IMR-90 (cell line): ENCODE measurements around the gene CARD19. TPM values are rescaled to one million over a fixed set of nuclear protein-coding genes. Genes with fewer than 3 reads are reported as not detected.

Source experiments
- ATAC-seq: fragments of 200-7000 bp; cut with Tn5 transposase; 2 replicates; pipeline ENCODE4 v1.9.1; 2020; ENCODE audit warnings: low read depth, mild to moderate bottlenecking, moderate library complexity
- BruUV-seq: library from RNA; stranded (reverse); fragments of 400-500 nt; replicated peaks from 2 replicates; lab custom pipeline; 2021; lab: Mats Ljungman, UMichigan
- CTCF ChIA-PET: fragments of 300-600 bp; formaldehyde crosslinking; extraction: SDS; loops from one replicate; lab custom pipeline; 2021; ENCODE audit warnings: antibody characterized with exemption; lab: Yijun Ruan, JAX
- POLR2A ChIA-PET: fragments of 300-600 bp; sonication (Branson Sonifier 250); formaldehyde crosslinking; loops from one replicate; lab custom pipeline; 2022; ENCODE audit warnings: antibody characterized with exemption; ENCODE audit not compliant: unreplicated experiment; lab: Charles Lee
- DNase-seq: peaks from one replicate; pipeline ENCODE4 v3.0.0; 2013
- H2AFZ ChIP-seq: replicated peaks from 2 replicates; pipeline ENCODE3; 2013; ENCODE audit warnings: low read length, mild to moderate bottlenecking; ENCODE audit not compliant: poor library complexity
- H2AK5ac ChIP-seq: 2 replicates; pipeline ENCODE4 v1.6.1; 2013; ENCODE audit warnings: low read depth, low read length, inconsistent platforms
- H2AK9ac ChIP-seq: replicated peaks from 2 replicates; pipeline ENCODE3; 2013; ENCODE audit warnings: mild to moderate bottlenecking, low read depth, low read length, moderate library complexity; ENCODE audit not compliant: poor library complexity
- H2BK120ac ChIP-seq: 2 replicates; pipeline ENCODE4 v1.6.1; 2013; ENCODE audit warnings: low read depth, low read length, inconsistent platforms
- H2BK15ac ChIP-seq: 3 replicates; pipeline ENCODE4 v1.6.1; 2013; ENCODE audit warnings: low read depth, low read length, inconsistent platforms
- H2BK20ac ChIP-seq: 2 replicates; pipeline ENCODE4 v1.6.1; 2013; ENCODE audit warnings: low read depth, mild to moderate bottlenecking, inconsistent platforms, low read length, moderate library complexity
- H2BK5ac ChIP-seq: 2 replicates; pipeline ENCODE4 v1.6.1; 2013; ENCODE audit warnings: mild to moderate bottlenecking, low read depth, low read length, inconsistent platforms; ENCODE audit not compliant: poor library complexity, severe bottlenecking
- H3K14ac ChIP-seq: replicated peaks from 2 replicates; pipeline ENCODE4 v1.6.1; 2013; ENCODE audit warnings: low read depth, low read length, inconsistent platforms
- H3K18ac ChIP-seq: 2 replicates; pipeline ENCODE4 v1.6.1; 2013; ENCODE audit warnings: low read depth, low read length, control low read depth
- H3K23ac ChIP-seq: 2 replicates; pipeline ENCODE4 v1.6.1; 2013; ENCODE audit warnings: low read depth, low read length, inconsistent platforms
- H3K27ac ChIP-seq: 2 replicates; pipeline ENCODE4 v1.5.1; 2013; ENCODE audit warnings: mild to moderate bottlenecking, control low read depth, low read length; ENCODE audit not compliant: insufficient read depth
- H3K27me3 ChIP-seq: 2 replicates; pipeline ENCODE4 v1.6.1; 2013; ENCODE audit warnings: low read length; ENCODE audit not compliant: control insufficient read depth, insufficient read depth
- H3K36me3 ChIP-seq: 2 replicates; pipeline ENCODE4 v1.6.1; 2013; ENCODE audit warnings: low read length, mixed read lengths; ENCODE audit not compliant: control insufficient read depth, insufficient read depth
- H3K4ac ChIP-seq: 2 replicates; pipeline ENCODE4 v1.6.1; 2013; ENCODE audit warnings: low read depth, low read length, inconsistent platforms
- H3K4me1 ChIP-seq: 2 replicates; pipeline ENCODE4 v1.6.1; 2013; ENCODE audit warnings: low read length, mixed read lengths; ENCODE audit not compliant: control insufficient read depth, insufficient read depth
- H3K4me2 ChIP-seq: 2 replicates; pipeline ENCODE4 v1.6.1; 2013; ENCODE audit warnings: low read depth, mild to moderate bottlenecking, control low read depth, low read length, moderate library complexity
- H3K4me3 ChIP-seq: 2 replicates; pipeline ENCODE4 v1.5.1; 2013; ENCODE audit warnings: low read depth, mild to moderate bottlenecking, control low read depth, low read length, moderate library complexity; ENCODE audit not compliant: insufficient read depth
- H3K56ac ChIP-seq: 2 replicates; pipeline ENCODE4 v1.6.1; 2013; ENCODE audit warnings: low read length, inconsistent platforms; ENCODE audit not compliant: insufficient read depth; ENCODE audit errors: extremely low read depth
- H3K79me1 ChIP-seq, 2 experiments: 2 replicates each; pipeline ENCODE4 v1.6.1; 2013; ENCODE audit warnings: low read length in 2 of 2, inconsistent platforms in 1 of 2, low read depth in 1 of 2
- H3K9ac ChIP-seq: 2 replicates; pipeline ENCODE4 v1.6.1; 2013; ENCODE audit warnings: low read depth, low read length, control low read depth
- H3K9me1 ChIP-seq: 2 replicates; pipeline ENCODE4 v1.6.1; 2013; ENCODE audit warnings: low read length, inconsistent platforms; ENCODE audit not compliant: insufficient read depth
- H3K9me3 ChIP-seq: 2 replicates; pipeline ENCODE4 v1.6.1; 2013; ENCODE audit warnings: low read length; ENCODE audit not compliant: control insufficient read depth, insufficient read depth
- H4K20me1 ChIP-seq: 2 replicates; pipeline ENCODE4 v1.6.1; 2013; ENCODE audit warnings: low read length, inconsistent platforms; ENCODE audit not compliant: insufficient read depth
- H4K5ac ChIP-seq: 2 replicates; pipeline ENCODE4 v1.6.1; 2013; ENCODE audit warnings: mild to moderate bottlenecking, low read depth, low read length, control low read depth
- H4K8ac ChIP-seq, 2 experiments: 2 replicates each; pipeline ENCODE4 v1.6.1; 2013; ENCODE audit warnings: low read depth in 2 of 2, low read length in 2 of 2, control low read depth in 1 of 2, inconsistent platforms in 1 of 2
- H4K91ac ChIP-seq: 2 replicates; pipeline ENCODE4 v1.6.1; 2013; ENCODE audit warnings: low read depth, low read length, inconsistent platforms; ENCODE audit not compliant: insufficient read depth
- BHLHE40 ChIP-seq: fragments of 150-350 bp; IDR thresholded peaks from 2 replicates; pipeline ENCODE4 v1.6.1; 2016; ENCODE audit warnings: mild to moderate bottlenecking, low read depth, low read length
- CHD1 ChIP-seq: IDR thresholded peaks from 2 replicates; pipeline ENCODE4 v1.6.1; 2012; ENCODE audit warnings: low read depth, low read length, improper control_type of control experiment
- FOS ChIP-seq: fragments of 150-350 bp; IDR thresholded peaks from 2 replicates; pipeline ENCODE4 v1.6.1; 2016; ENCODE audit warnings: low read depth, low read length
- MAFK ChIP-seq: IDR thresholded peaks from 2 replicates; pipeline ENCODE4 v1.6.1; 2012; ENCODE audit warnings: low read depth, low read length, improper control_type of control experiment
- MAZ ChIP-seq: IDR thresholded peaks from 2 replicates; pipeline ENCODE4 v1.6.1; 2012; ENCODE audit warnings: low read depth, mild to moderate bottlenecking, low read length, improper control_type of control experiment, moderate library complexity, borderline replicate concordance
- MXI1 ChIP-seq: IDR thresholded peaks from 2 replicates; pipeline ENCODE4 v1.6.1; 2012; ENCODE audit warnings: low read depth, mild to moderate bottlenecking, low read length, moderate library complexity, borderline replicate concordance
- POLR2A ChIP-seq: IDR thresholded peaks from 2 replicates; pipeline ENCODE4 v1.6.1; 2012; ENCODE audit warnings: mild to moderate bottlenecking, low read depth, low read length
- RAD21 ChIP-seq: IDR thresholded peaks from 2 replicates; pipeline ENCODE4 v1.6.1; 2012; ENCODE audit warnings: low read length, improper control_type of control experiment
- RCOR1 ChIP-seq: IDR thresholded peaks from 2 replicates; pipeline ENCODE4 v1.6.1; 2012; ENCODE audit warnings: mild to moderate bottlenecking, low read length, improper control_type of control experiment; ENCODE audit not compliant: insufficient replicate concordance
- SMC3 ChIP-seq: fragments of 150-350 bp; IDR thresholded peaks from 2 replicates; pipeline ENCODE4 v1.6.1; 2016; ENCODE audit warnings: low read depth, mild to moderate bottlenecking, antibody characterized with exemption, low read length, moderate library complexity
- USF2 ChIP-seq: fragments of 150-350 bp; IDR thresholded peaks from 2 replicates; pipeline ENCODE4 v1.6.1; 2017; ENCODE audit warnings: mild to moderate bottlenecking, antibody characterized with exemption, low read length, low read depth
- WGBS, 2 experiments: methylation state at CpG; one replicate each; pipeline versions ENCODE4 v1.1.5 to v1.1.7; 2013; ENCODE audit warnings: missing lambda C conversion rate in 2 of 2; ENCODE audit not compliant: insufficient read length in 1 of 2; ENCODE audit errors: extremely low coverage in 2 of 2; 5-methylcytosine and 5-hydroxymethylcytosine counted together
- dilution Hi-C: fragments of 300-500 bp; cut with HindIII; formaldehyde crosslinking; loops from one replicate; pipeline ENCODE4 v1.14.3; 2018; ENCODE audit warnings: low sequenced_read_pairs; ENCODE audit not compliant: unreplicated experiment
- in situ Hi-C: fragments of 300-500 bp; cut with MboI; formaldehyde crosslinking; loops from 3 replicates; pipeline ENCODE4 v1.14.3; 2019; ENCODE audit warnings: low sequenced_read_pairs, inconsistent platforms, mixed read lengths
- intact Hi-C: fragments of 100-400 bp; cut with micrococcal nuclease; formaldehyde crosslinking; loops from 2 replicates; pipeline ENCODE4 v1.10.0; 2022
- polyA plus RNA-seq, 3 experiments: library from polyadenylated mRNA; depleted of rRNA; stranded (reverse); fragments of >200 nt; gene quantifications; 2 replicates each; pipeline ENCODE4 v1.2.3, GENCODE V29; 2012; ENCODE audit warnings: low replicate concordance in 1 of 3
- total RNA-seq: library from RNA; depleted of rRNA; stranded (reverse); fragments of >200 nt; gene quantifications from 2 replicates; pipeline ENCODE4 v1.2.3, GENCODE V29; 2012
- TF ChIP-seq, protein P1 (sequence below): fragments of 150-350 bp; IDR thresholded peaks from 2 replicates; pipeline ENCODE4 v1.6.1; 2016; ENCODE audit warnings: low read depth, mild to moderate bottlenecking, low read length, moderate library complexity, borderline replicate concordance
- TF ChIP-seq, protein P2 (sequence below): conservative IDR thresholded peaks from 2 replicates; pipeline ENCODE4 v1.5.1; 2012; ENCODE audit warnings: mild to moderate bottlenecking, low read depth, low read length, improper control_type of control experiment

Gene CARD19
- total and polyA plus RNA-seq, 2 of the 4 experiments (the other 2 are of a cell fraction): 17.4 to 111 TPM

- DNase-seq: no peak
- ChIA-PET POLR2A (interaction anchor here (0.6 kb wide), 1 partner anchor 249 kb away, joined by 3 read pairs; no protein-coding TSS in a partner anchor), CTCF (no interaction called here)
- H3K36me3 ChIP-seq: no peaks in the 10 kb centered on the region
- no peak overlapping the region for H2BK20ac ChIP-seq
- H2BK15ac ChIP-seq: no peak overlapping the region
- H3K9ac ChIP-seq: no peak overlapping the region
- no peak overlapping the region for H3K23ac ChIP-seq
- no peak overlapping the region for H4K5ac ChIP-seq
- H2AK9ac ChIP-seq: no peak overlapping the region
- no peak overlapping the region for H3K4me2 ChIP-seq
- H3K4me1 ChIP-seq: peaks cover 6% of the 10 kb centered on the region
- ATAC-seq: no peak
- no peak overlapping the region for H4K8ac ChIP-seq
- no peak overlapping the region for H4K91ac ChIP-seq
- H3K27me3 ChIP-seq: peaks cover 2% of the 10 kb centered on the region; the same call in 1 of the 2 replicates
- no peak overlapping the region for H3K27ac ChIP-seq
- H3K56ac ChIP-seq: no peak overlapping the region
- no peak overlapping the region for H2AFZ ChIP-seq
- BruUV-seq: no TSS peak
- no peak overlapping the region for H3K14ac ChIP-seq
- H3K4me3 ChIP-seq: no peak overlapping the region
- no peak overlapping the region for H3K4ac ChIP-seq
- no peaks in the 10 kb centered on the region for H3K79me1 ChIP-seq
- no peak overlapping the region for H3K18ac ChIP-seq
- dilution Hi-C loops (no loop called here), in situ Hi-C loops (no loop called here), intact Hi-C loops (no loop called here)
- H3K9me1 ChIP-seq: no peaks in the 10 kb centered on the region; the same call in 1 of the 2 replicates
- H2BK120ac ChIP-seq: no peak overlapping the region
- no peaks in the 10 kb centered on the region for H3K9me3 ChIP-seq
- H2AK5ac ChIP-seq: no peak overlapping the region
- H2BK5ac ChIP-seq: no peak overlapping the region
- H4K20me1 ChIP-seq: no peaks in the 10 kb centered on the region
- TF ChIP-seq MAZ (no peak), BHLHE40 (no peak), USF2 (no peak), CHD1 (no peak), RCOR1 (no peak), POLR2A (no peak), FOS (no peak), RAD21 (no peak), MAFK (no peak), SMC3 (no peak), MXI1 (no peak)
- TF ChIP-seq, protein P1, sequence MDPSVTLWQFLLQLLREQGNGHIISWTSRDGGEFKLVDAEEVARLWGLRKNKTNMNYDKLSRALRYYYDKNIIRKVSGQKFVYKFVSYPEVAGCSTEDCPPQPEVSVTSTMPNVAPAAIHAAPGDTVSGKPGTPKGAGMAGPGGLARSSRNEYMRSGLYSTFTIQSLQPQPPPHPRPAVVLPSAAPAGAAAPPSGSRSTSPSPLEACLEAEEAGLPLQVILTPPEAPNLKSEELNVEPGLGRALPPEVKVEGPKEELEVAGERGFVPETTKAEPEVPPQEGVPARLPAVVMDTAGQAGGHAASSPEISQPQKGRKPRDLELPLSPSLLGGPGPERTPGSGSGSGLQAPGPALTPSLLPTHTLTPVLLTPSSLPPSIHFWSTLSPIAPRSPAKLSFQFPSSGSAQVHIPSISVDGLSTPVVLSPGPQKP: no peak
- TF ChIP-seq, protein P2, sequence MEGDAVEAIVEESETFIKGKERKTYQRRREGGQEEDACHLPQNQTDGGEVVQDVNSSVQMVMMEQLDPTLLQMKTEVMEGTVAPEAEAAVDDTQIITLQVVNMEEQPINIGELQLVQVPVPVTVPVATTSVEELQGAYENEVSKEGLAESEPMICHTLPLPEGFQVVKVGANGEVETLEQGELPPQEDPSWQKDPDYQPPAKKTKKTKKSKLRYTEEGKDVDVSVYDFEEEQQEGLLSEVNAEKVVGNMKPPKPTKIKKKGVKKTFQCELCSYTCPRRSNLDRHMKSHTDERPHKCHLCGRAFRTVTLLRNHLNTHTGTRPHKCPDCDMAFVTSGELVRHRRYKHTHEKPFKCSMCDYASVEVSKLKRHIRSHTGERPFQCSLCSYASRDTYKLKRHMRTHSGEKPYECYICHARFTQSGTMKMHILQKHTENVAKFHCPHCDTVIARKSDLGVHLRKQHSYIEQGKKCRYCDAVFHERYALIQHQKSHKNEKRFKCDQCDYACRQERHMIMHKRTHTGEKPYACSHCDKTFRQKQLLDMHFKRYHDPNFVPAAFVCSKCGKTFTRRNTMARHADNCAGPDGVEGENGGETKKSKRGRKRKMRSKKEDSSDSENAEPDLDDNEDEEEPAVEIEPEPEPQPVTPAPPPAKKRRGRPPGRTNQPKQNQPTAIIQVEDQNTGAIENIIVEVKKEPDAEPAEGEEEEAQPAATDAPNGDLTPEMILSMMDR: no peak
- no CpG with 5 or more reads among the region's 4 CpGs for WGBS, 2 experiments
These were observed 27.1 kb upstream of the CARD19 start for GRCh38 chr9:93068956-93069355.
